HG03064 (cell line): ENCODE measurements around the gene ZNF792.
"Not testable (repeated sequence)": the region's sequence is repeated elsewhere in the genome, so short reads cannot be mapped to it uniquely, and the experiment has no call there.

Experiments used
- ATAC-seq: cut with Tn5 transposase; IDR thresholded peaks from one replicate; pipeline ENCODE4 v1.9.1; 2021; ENCODE audit warnings: low read depth; ENCODE audit not compliant: unreplicated experiment

Gene ZNF792

GRCh38 chr19:34998777-34999497 lies 34.9 kb upstream of the ZNF792 start:
- ATAC-seq = no peak

GRCh38 chr19:34998224-34998623 lies 34.2 kb upstream of the ZNF792 start:
- ATAC-seq = not testable (repeated sequence)

- no peak for ATAC-seq
These were observed 33.1 kb upstream of the ZNF792 start for GRCh38 chr19:34997071-34997617.

- no peak for ATAC-seq
These were observed 31.5 kb upstream of the ZNF792 start for GRCh38 chr19:34995551-34995950.

GRCh38 chr19:34994643-34995541 lies 30.9 kb upstream of the ZNF792 start:
- ATAC-seq = no peak

GRCh38 chr19:34994286-34994642 lies 30.2 kb upstream of the ZNF792 start:
- ATAC-seq = no peak

- not testable (repeated sequence) for ATAC-seq
These were observed 28.6 kb upstream of the ZNF792 start for GRCh38 chr19:34992582-34992981.

- no peak for ATAC-seq
These were observed 27.7 kb upstream of the ZNF792 start for GRCh38 chr19:34991542-34992333.

- no peak for ATAC-seq
These were observed 26.7 kb upstream of the ZNF792 start for GRCh38 chr19:34990578-34991192.

- no peak for ATAC-seq
These were observed 25.3 kb upstream of the ZNF792 start for GRCh38 chr19:34989298-34989697.

GRCh38 chr19:34988119-34988518 lies 24.1 kb upstream of the ZNF792 start:
- no peak for ATAC-seq

- ATAC-seq = no peak
These were observed 21.4 kb upstream of the ZNF792 start for GRCh38 chr19:34985249-34986022.

GRCh38 chr19:34984287-34984686 lies 20.3 kb upstream of the ZNF792 start:
- no peak for ATAC-seq

GRCh38 chr19:34983786-34984185 lies 19.8 kb upstream of the ZNF792 start:
- no peak for ATAC-seq

GRCh38 chr19:34982275-34982674 lies 18.2 kb upstream of the ZNF792 start:
- ATAC-seq = no peak

GRCh38 chr19:34979819-34980640 lies 16.0 kb upstream of the ZNF792 start:
- ATAC-seq = no peak

- ATAC-seq = no peak
These were observed 12.6 kb upstream of the ZNF792 start for GRCh38 chr19:34976611-34977010.

GRCh38 chr19:34975056-34975455 lies 11.0 kb upstream of the ZNF792 start:
- ATAC-seq = no peak

- ATAC-seq = no peak
These were observed 10.6 kb upstream of the ZNF792 start for GRCh38 chr19:34974646-34975045.
